ENCODE results near the gene ITPR1. TPM values are rescaled to one million over a fixed set of nuclear protein-coding genes. Genes with fewer than 3 reads are reported as not detected.

ITPR1 gene
- total and polyA plus RNA-seq, 2 experiments from 2014 or later, result 6.8 to 21.0 TPM

- TF ChIP-seq EZH2 (IDR thresholded peaks at IDR 0.05; ENCODE audit: low read depth, unreplicated experiment) (no peak), JUNB (IDR thresholded peaks at IDR 0.05; ENCODE audit: unreplicated experiment) (no peak), ZNF331 (CRISPR knock-in tag; IDR thresholded peaks at IDR 0.05; ENCODE audit: low read depth) (no peak), POLR2AphosphoS5 (IDR thresholded peaks at IDR 0.05; ENCODE audit: low read depth) (no peak), ETS1 (IDR thresholded peaks at IDR 0.05) (no peak)
Observed at GRCh38 chr3:4773583-4773982, 280.4 kb downstream of the ITPR1 start (continued).

DNA sequence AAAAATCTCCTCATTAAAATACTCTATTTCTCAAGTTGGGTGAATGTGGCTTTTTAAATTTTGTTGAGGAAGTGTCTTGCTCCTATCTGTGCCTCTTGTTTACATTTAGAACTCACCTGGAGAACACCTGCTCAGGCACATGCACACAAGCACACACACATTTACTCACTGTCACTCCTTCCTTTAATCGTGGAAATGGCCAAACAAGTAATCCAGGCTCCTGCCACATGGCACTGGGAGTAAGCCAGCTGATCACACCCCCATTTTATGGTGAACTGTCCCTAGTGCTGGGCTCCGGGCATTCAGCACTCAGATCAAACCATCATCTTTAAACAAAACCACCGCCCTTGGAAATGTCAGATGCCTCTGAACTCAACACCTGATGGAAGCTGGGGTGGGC, 281.4 kb downstream of the ITPR1 start:
- H3K4me3 Mint-ChIP-seq, result no peak overlapping the region
- no peaks in the 10 kb centered on the region for H3K9me2 ChIP-seq (ENCODE audit: insufficient read depth)
- TF ChIP-seq ZNF114 (CRISPR knock-in tag; IDR thresholded peaks at IDR 0.05) (no peak), ETS1 (IDR thresholded peaks at IDR 0.05) (no peak)
- no peaks in the 10 kb centered on the region for H3K4me1 ChIP-seq (ENCODE audit: insufficient read depth)
- no peak overlapping the region for H3K27ac Mint-ChIP-seq
- H3K4me3 ChIP-seq, result no peak overlapping the region
- no peaks in the 10 kb centered on the region for H3K27me3 ChIP-seq (ENCODE audit: insufficient read depth)
- no peak overlapping the region for H3K27ac ChIP-seq (ENCODE audit: low read depth)
- ATAC-seq, result no peak
- H3K4me1 Mint-ChIP-seq, result no peaks in the 10 kb centered on the region
- no peaks in the 10 kb centered on the region for H3K79me2 ChIP-seq (replicated peaks; ENCODE audit: insufficient read depth)
- H3K36me3 Mint-ChIP-seq (ENCODE audit: low read depth), result no peaks in the 10 kb centered on the region
- H3K9me3 Mint-ChIP-seq, result no peaks in the 10 kb centered on the region
- no peaks in the 10 kb centered on the region for H4K20me1 ChIP-seq (replicated peaks; ENCODE audit: insufficient read depth)
- DNase-seq (ENCODE audit: low spot score), result no peak
- no peak overlapping the region for H3K4me2 ChIP-seq
- H3F3A ChIP-seq (replicated peaks; ENCODE audit: low read depth), result no peaks in the 10 kb centered on the region
- peaks cover 4% of the 10 kb centered on the region for H3K27me3 Mint-ChIP-seq (ENCODE audit: insufficient read depth, low read depth, poor library complexity)
- no peaks in the 10 kb centered on the region for H3K36me3 ChIP-seq (ENCODE audit: insufficient read depth)
- H2AFZ ChIP-seq, result no peak overlapping the region

DNA sequence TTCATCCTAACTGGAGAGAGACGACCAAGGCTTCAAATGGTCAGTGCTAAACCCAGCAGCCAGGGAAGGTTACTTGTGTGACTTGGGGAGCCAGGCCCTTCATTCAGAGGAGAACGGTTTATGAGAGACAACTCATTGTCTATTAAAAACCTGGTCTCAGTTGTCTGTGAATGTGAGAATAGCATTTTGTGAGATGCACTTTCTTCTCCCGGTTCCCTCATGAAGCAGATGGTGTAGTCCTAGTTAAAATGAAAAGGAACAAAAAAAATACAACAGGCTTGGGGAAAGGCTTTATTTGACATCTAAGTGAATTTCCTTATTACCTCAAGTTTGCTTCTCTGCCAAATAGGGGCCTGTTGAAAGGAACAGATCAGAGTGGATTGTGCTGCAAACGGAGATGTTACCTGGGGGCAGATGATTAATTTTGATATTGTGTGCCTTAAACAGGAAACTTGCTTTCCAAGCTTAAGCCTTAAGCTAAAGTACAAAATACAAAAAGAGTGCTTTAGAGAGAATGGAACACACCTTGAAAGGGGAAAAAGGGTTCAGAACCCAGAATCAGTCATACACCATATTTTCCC, 283.3 kb downstream of the ITPR1 start:
- Mint-ChIP-seq H3K4me1 (peaks cover 10% of the 10 kb centered on the region), H3K4me3 (no peak overlapping the region), H3K36me3 (ENCODE audit: low read depth) (no peaks in the 10 kb centered on the region), H3K27me3 (ENCODE audit: insufficient read depth, low read depth, poor library complexity) (peaks cover 4% of the 10 kb centered on the region), H3K9me3 (no peaks in the 10 kb centered on the region), H3K27ac (no peak overlapping the region)
- Histone ChIP-seq H3K27ac (ENCODE audit: low read depth) (no peak overlapping the region), H4K20me1 (replicated peaks; ENCODE audit: insufficient read depth) (no peaks in the 10 kb centered on the region), H3K79me2 (replicated peaks; ENCODE audit: insufficient read depth) (no peaks in the 10 kb centered on the region), H2AFZ (no peak overlapping the region), H3K4me2 (no peak overlapping the region), H3K4me3 (no peak overlapping the region), H3K27me3 (ENCODE audit: insufficient read depth) (no peaks in the 10 kb centered on the region), H3F3A (replicated peaks; ENCODE audit: low read depth) (no peaks in the 10 kb centered on the region), H3K36me3 (ENCODE audit: insufficient read depth) (no peaks in the 10 kb centered on the region), H3K9me2 (ENCODE audit: insufficient read depth) (no peaks in the 10 kb centered on the region), H3K4me1 (ENCODE audit: insufficient read depth) (no peaks in the 10 kb centered on the region)
- ATAC-seq (no peak), DNase-seq (ENCODE audit: low spot score) (no peak)
- TF ChIP-seq REST (IDR thresholded peaks at IDR 0.05; ENCODE audit: unreplicated experiment) (no peak), CTCF (conservative IDR thresholded peaks at IDR 0.05; ENCODE audit: low read depth in 2 of 2) (no peak), CREB1 (CRISPR knock-in tag; IDR thresholded peaks at IDR 0.05; ENCODE audit: low read depth) (no peak), ZNF331 (CRISPR knock-in tag; IDR thresholded peaks at IDR 0.05; ENCODE audit: low read depth) (no peak), EZH2 (IDR thresholded peaks at IDR 0.05; ENCODE audit: low read depth, unreplicated experiment) (no peak)

All from GM23338 (cell line).